Midbrain (tissue), 1 donor: ENCODE results near the gene SPATC1L.

ENCODE experiments used
- DNase-seq: peaks from one replicate; lab custom pipeline; 2025; lab: John Stamatoyannopoulos, UW

The SPATC1L gene

GRCh38 chr21:46215436-46216131 lies 31.3 kb upstream of the SPATC1L start:
- DNase-seq: no peak

DNA sequence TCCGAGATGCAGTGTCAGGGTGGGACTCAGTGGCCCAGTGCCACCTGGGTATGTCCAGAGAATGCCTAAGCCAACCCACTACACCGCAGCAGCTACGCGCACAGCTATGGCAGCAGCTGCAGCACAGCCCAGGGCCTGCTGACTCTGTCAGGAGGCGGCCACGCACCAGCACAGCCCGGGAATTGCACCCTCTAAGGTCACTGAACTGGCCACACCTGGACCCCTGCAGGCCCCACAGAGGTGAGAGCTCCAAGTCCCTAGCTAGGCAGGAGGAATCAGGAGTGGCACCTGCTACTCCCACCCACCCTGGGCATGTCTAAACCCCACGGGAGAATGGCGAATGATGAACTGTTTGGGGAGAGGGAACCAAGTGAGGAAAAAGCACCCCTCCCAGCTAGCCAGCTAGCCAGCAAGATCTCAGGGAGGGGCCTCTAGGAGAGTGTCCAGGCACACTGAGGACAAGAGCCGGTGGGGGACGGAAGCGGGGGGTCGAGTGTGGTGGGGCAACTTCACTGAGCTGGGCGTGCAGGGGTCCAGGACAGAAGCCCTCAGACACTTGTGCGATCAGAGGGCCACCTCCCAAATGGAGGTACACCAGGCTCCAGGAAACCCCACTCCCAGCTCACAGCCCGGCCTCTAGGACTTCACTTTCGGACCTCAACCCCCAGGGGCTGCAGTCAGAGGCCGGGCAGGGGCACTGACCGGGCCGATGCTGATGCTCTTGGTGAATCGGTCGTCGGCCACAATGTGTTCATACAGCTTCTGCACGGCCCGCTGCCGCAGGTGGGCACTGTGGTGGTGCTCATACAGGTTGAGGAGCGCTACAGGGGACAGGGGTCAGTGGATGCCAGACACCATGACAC lies 30.4 kb upstream of the SPATC1L start:
- DNase-seq: no peak

GRCh38 chr21:46213620-46214286 lies 29.5 kb upstream of the SPATC1L start:
- DNase-seq: no peak

DNA sequence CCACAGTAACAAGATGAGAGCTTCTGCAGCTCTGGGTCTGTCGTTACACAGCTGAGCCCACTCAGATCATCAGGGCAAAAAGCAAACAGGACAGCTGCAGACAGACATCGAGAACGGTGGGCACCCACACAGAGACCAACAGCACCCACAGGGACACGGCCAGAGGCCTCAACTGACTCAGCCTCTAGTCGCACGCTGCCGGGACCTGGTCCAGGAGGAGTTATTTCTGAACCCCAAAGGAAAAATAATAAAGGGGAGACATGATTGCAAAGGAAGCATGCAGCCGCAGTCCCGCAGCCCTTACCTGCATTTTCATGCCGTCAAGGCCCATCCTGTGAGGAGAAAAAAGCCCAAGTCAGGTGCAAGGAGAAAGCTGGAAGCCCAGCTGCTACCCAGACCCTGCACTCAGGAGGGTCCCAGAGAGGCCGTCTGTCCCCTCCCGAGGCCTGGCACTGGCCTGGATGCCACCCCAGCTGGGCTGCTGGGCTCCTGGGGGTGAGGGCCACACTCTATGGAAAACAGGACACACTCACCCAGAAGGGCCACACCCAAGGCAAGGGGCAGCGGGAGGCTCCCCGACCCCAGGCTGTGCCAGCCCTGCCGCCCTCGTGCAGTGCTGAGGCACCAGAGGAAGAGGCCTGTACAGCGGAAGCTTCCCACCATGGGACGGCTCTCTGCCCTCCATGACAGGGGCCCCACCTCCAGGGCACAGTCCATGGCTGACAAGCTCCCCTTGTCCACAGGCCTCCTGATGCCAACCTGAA lies 28.6 kb upstream of the SPATC1L start:
- DNase-seq: no peak

GRCh38 chr21:46211786-46212720 lies 27.8 kb upstream of the SPATC1L start:
- no peak for DNase-seq

DNA sequence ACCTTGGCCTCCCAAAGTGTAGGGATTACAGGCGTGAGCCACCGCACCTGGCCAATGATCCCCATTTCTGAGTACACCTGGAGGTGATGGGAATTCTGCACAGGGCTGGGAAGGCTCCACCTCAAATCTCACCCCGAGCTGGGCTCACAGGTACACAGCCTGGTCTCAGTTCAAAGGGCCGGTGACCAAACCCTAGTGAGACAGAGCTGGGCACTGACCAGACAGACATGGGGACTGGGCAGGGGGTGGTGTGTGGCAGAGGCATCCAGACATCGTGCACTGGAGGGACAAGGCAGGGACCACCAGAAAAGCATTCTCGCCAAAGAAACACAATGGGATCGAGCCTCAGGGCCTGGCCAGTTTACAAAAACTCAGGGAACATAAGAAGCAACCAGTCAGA lies 27.1 kb upstream of the SPATC1L start:
- DNase-seq: no peak

DNA sequence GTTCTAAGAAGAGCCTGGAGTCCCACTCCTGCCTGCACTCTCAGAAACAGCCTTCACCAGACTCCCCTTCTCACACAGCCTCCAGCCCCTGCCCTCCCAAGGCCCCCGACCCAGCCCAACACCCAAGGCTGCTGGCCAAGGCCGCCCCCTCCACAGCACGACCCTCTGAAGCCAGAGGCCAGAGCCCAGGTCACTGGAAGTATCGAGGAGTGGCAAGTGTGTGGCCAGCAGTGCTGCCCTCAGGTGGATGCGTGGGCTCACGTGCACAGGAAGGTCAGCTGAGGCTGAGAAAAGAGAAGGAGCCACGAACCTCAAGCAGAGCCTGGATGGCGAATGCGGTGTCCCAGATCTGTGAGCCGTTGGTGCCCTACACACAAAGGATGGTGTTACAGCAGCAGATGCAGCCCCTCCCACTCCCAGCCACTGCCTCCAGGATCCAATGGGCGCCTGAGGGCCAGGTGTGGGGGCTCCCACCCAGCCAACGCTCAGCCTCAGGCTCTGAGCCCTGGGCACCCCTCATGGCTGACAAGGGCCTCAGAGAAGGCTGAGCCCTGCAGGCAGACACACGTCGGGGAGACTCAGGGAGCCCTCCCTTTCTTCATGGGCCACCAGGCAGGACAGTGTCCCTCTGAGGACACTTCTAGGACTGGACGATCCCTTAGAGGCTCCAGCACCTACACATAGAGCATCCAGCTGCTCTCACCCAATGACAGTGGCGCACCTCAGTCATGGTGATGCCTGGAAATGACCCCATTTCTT lies 26.3 kb upstream of the SPATC1L start:
- no peak for DNase-seq

DNA sequence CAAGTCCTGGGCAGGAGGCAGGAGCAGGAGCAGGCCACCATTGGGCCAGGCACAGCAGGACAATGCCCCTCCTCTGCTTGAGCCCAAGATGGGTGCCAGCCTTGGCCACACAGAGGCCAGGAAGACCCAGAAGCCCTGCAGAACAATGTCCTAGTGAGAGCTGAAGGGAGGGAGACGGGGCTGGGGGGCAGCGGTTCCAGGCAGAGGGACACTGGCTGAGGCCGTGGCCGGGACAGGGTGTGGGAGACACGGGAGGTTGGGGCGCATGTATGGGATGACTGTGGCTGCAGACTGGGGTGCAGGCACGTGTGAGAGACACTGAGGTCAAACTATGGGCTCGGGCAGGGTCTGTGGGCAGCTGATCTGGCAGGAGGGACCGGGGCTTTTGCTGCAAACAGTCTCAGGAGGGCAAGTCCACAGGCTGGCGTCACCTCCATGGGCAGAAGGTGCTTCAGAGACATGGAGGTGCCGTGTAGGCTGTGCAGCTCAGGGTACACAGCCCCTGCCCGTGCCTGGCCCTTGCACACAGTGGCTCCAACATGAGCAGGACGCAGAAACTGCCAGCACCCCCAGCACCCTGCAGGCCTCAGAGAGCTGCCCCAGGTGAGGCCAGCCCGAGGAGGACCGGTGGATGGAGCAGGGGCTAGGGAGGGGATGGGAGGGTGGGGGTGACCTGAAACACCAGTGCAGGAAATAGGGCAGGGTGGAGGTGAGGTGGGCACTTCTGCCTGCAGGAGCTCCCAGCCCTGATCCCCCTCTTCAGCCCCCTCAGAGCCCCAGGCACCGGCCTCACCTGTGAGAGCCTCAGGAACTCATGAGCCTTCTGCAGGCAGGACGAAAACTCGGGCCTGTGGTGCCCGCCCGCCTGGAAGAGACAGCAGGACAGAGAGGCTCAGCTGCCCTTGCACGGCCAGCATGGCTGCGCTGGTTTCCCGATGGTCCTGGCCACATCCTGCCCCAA lies 24.8 kb upstream of the SPATC1L start:
- no peak for DNase-seq

GRCh38 chr21:46207920-46208591 lies 23.8 kb upstream of the SPATC1L start:
- DNase-seq: no peak

DNA sequence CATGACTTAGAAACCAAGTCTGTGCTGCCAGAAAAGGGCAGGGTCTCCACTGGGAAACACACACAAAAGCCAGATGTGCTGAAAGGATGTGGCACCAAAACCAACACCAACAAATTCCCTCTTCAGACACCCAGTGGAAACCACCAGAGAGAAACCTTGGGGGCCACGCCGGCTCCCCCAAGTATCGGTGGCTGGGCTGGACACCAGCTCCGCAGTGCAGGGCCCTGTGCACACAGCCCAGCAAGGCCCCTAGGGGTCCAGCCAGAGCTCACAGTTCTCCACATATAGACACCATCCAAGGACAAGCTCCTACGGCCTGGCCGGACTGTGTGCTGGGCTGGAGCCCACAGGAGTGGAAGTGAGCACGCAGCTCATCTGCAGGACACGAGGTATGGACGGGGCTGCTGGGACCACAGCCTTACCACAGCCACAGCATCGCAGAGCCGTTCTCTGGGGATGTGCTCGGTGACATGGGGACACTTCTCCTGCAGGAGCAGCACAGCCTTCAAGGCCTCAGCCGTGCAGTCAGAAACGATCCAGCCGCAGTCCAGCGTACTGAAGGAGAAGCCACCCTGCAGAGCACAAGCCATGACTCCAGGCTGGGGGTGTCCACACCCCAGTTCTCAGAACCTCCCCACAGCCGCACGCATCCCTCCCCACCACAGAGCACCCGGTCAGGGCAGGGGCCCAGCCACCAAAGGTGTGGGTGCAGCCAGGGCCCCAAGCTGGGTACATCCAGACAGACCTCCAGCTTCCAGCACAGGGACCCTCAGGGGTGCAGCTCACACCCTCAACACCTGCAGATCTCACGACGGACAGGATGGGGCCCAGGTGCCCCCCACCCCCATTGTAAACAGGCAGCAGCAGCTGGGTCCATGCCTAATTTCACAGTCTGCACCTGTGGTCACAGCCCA lies 23.0 kb upstream of the SPATC1L start:
- no peak for DNase-seq

GRCh38 chr21:46206163-46207005 lies 22.1 kb upstream of the SPATC1L start:
- no peak for DNase-seq

GRCh38 chr21:46205766-46206162 lies 21.5 kb upstream of the SPATC1L start:
- DNase-seq: no peak

GRCh38 chr21:46205166-46205565 lies 20.9 kb upstream of the SPATC1L start:
- DNase-seq: no peak

GRCh38 chr21:46203203-46203600 lies 18.9 kb upstream of the SPATC1L start:
- no peak for DNase-seq

DNA sequence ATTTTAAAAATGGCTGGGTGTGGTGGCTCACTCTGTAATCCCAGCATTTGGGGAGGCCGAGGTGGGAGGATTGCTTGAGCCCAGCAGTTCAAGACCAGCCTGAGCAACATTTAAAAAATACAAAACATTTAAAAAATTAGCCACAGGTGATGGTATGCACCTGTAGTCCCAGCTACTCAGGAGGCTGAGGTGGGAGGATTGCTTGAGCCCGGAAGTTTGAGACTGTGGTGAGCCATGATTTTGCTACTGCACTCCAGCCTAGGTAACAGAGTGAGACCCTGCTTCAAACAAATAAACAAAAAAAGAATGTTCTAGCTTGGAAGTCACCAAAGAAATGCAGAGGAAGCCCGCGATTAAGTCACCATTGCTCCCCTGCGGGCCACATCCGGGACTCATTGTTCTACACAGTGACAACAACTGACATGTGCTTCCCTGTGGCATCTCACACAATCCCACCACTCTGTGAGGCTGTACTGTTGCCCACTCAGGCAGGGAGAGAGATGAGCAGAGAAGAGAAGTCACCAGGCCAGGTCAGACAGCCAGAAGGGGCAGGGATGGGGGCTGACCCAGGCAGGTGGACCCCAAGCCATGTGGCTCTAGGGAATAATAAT lies 18.4 kb upstream of the SPATC1L start:
- DNase-seq: no peak
